Measurements from ENCODE around the gene RTEL1.

DNA sequence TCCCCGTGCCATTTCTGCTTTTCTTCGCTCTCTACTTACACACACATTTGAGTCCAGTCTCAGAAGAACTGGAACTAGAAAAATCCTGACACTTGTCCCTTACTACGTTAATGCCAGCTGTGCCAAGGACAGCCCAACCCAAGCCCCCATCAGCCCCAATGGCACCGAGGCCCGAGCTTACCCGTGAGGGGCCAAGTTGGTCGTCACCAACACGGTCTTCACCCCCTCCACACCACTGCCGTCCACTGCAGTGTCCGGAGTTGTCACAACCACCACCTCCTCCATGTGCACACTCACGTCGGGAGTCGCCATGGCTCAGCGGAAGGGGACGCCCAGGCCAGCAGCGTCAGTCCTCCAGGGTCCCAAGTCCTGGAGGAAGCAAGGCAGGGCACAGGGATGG, 39.0 kb upstream of the RTEL1 start:
- TF ChIP-seq, protein P1, sequence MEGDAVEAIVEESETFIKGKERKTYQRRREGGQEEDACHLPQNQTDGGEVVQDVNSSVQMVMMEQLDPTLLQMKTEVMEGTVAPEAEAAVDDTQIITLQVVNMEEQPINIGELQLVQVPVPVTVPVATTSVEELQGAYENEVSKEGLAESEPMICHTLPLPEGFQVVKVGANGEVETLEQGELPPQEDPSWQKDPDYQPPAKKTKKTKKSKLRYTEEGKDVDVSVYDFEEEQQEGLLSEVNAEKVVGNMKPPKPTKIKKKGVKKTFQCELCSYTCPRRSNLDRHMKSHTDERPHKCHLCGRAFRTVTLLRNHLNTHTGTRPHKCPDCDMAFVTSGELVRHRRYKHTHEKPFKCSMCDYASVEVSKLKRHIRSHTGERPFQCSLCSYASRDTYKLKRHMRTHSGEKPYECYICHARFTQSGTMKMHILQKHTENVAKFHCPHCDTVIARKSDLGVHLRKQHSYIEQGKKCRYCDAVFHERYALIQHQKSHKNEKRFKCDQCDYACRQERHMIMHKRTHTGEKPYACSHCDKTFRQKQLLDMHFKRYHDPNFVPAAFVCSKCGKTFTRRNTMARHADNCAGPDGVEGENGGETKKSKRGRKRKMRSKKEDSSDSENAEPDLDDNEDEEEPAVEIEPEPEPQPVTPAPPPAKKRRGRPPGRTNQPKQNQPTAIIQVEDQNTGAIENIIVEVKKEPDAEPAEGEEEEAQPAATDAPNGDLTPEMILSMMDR (IDR thresholded peaks at IDR 0.05), result no peak
- TF ChIP-seq ZFX (IDR thresholded peaks at IDR 0.05; ENCODE audit: borderline replicate concordance), result no peak

All from 22Rv1 (cell line).